ENCODE results near the gene CATSPER3. TPM values are rescaled to one million over a fixed set of nuclear protein-coding genes. Genes with fewer than 3 reads are reported as not detected.

Gene CATSPER3
- total RNA-seq, 2 donors from 2014 or later = 3.2 TPM; not detected in 1

DNA sequence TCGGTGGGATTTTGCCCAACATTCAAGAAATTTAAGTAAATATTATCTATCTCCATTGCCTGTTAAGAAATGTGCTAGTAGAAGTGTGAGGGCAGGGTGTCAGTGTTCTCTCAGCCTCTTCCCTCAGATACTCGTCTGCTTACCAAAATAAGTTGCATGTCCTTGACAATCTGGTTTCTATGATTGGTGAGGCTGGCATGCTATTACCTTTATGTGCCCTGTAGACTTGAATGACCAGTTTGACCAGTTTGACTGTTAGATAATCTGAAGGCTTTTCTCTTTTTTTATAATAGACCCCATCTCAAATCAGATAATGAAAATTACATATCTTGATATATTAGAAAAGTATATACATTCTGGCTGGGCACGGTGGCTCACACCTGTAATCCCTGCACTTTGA, 348 bp downstream of the CATSPER3 start:
- TF ChIP-seq CTCF (IDR thresholded peaks at IDR 0.05) = no peak
- no peak for TF ChIP-seq POLR2A (IDR thresholded peaks at IDR 0.05)
- TF ChIP-seq POLR2AphosphoS5 (IDR thresholded peaks at IDR 0.05) = no peak
- DNase-seq (ENCODE audit: low spot score) = no peak
- intact Hi-C loops (cut with DNase I) = no loop called here
- Histone ChIP-seq H3K4me1 (replicated peaks) (peaks cover 3% of the 10 kb centered on the region), H3K36me3 (no peaks in the 10 kb centered on the region), H3K4me3 (no peak overlapping the region), H3K9me3 (no peaks in the 10 kb centered on the region), H3K27me3 (replicated peaks; ENCODE audit: insufficient read depth) (no peaks in the 10 kb centered on the region), H3K27ac (no peak overlapping the region)
- 58% methylated on average over 3 of the region's 3 CpGs for WGBS

DNA sequence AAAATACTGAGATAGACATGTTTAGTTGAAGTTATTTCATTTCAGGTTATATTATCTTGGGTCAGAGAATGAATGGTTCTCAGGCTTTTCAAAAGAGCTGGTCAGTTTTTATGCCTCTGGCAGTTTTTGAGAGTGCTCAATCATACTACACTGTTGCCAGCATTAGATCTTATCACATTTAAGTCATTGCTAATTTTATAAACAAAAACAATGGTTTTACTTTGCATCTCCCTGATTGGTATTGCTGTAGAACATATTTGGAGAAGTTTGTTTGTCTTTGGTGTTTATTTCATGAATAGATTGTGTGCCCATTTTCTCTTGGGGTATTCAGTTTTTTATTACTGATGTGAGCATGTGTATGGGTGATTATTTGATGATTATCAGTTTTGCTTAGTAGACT, 1.5 kb downstream of the CATSPER3 start:
- no peak for DNase-seq (ENCODE audit: low spot score)
- H3K27ac ChIP-seq = no peak overlapping the region
- no peak overlapping the region for H3K4me3 ChIP-seq
- no peaks in the 10 kb centered on the region for H3K36me3 ChIP-seq
- TF ChIP-seq POLR2AphosphoS5 (IDR thresholded peaks at IDR 0.05) (no peak), POLR2A (IDR thresholded peaks at IDR 0.05) (no peak), CTCF (IDR thresholded peaks at IDR 0.05) (no peak)
- H3K9me3 ChIP-seq = no peaks in the 10 kb centered on the region
- intact Hi-C loops (cut with DNase I) = no loop called here
- H3K27me3 ChIP-seq (replicated peaks; ENCODE audit: insufficient read depth) = no peaks in the 10 kb centered on the region
- H3K4me1 ChIP-seq (replicated peaks) = peaks cover 3% of the 10 kb centered on the region

DNA sequence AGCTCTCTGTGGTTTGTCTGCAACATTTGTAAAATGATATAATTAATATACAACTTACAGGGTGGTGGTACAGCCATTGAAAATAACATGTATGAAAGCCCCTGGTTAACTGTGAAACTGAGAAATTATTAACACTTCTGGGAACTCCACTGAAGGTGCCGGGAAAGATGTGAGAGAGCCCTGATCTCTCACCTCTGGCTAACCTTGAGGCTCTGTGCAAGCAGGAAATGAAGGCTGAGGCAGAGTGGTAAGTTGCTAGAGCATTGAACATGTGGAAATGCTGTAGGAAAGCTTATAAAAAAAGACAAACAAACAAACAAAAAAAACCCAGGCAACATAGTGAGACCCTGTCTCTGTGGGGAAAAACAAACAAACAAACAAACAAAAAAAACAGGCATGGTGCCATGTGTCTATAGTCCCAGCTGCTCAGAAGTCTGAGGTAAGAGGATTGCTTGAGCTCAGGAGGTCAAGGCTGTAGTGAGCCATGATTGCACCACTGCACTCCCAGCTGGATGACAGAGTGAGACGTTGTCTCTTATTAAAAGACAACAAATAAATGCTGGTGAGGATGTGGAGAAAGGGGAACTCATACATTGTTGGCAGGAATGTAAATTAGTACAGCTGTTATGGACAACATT, 7.5 kb downstream of the CATSPER3 start:
- 73% methylated on average over 2 of the region's 2 CpGs for WGBS
- no peak overlapping the region for H3K4me3 ChIP-seq
- intact Hi-C loops (cut with DNase I) = no loop called here

GRCh38 chr5:134975843-134976242, 8.1 kb downstream of the CATSPER3 start:
- no peak for DNase-seq (ENCODE audit: low spot score)

More for the DNA sequence above, 7.5 kb downstream of the CATSPER3 start:
- no peaks in the 10 kb centered on the region for H3K4me1 ChIP-seq (replicated peaks)
- no peak for DNase-seq (ENCODE audit: low spot score)
- no peaks in the 10 kb centered on the region for H3K27me3 ChIP-seq (replicated peaks; ENCODE audit: insufficient read depth)
- no peak for TF ChIP-seq POLR2AphosphoS5 (IDR thresholded peaks at IDR 0.05)
- TF ChIP-seq POLR2A (IDR thresholded peaks at IDR 0.05) = no peak
- no peak for TF ChIP-seq CTCF (IDR thresholded peaks at IDR 0.05)
- H3K9me3 ChIP-seq = no peaks in the 10 kb centered on the region
- H3K36me3 ChIP-seq = no peaks in the 10 kb centered on the region
- H3K27ac ChIP-seq = no peak overlapping the region

More at GRCh38 chr5:134975843-134976242, 8.1 kb downstream of the CATSPER3 start:
- no peak for TF ChIP-seq CTCF (IDR thresholded peaks at IDR 0.05)
- no peak for TF ChIP-seq POLR2AphosphoS5 (IDR thresholded peaks at IDR 0.05)
- no peak for TF ChIP-seq POLR2A (IDR thresholded peaks at IDR 0.05)
- Histone ChIP-seq H3K9me3 (no peaks in the 10 kb centered on the region), H3K4me1 (replicated peaks) (no peaks in the 10 kb centered on the region), H3K27me3 (replicated peaks; ENCODE audit: insufficient read depth) (no peaks in the 10 kb centered on the region), H3K4me3 (no peak overlapping the region), H3K27ac (no peak overlapping the region), H3K36me3 (no peaks in the 10 kb centered on the region)
- intact Hi-C loops (cut with DNase I) = no loop called here
